Measurements from ENCODE around the gene CYP3A7. TPM values are rescaled to one million over a fixed set of nuclear protein-coding genes. Genes with fewer than 3 reads are reported as not detected.

The CYP3A7 gene
- total RNA-seq, 1 experiment from 2014 or later, result not detected

GRCh38 chr7:99768471-99768870 is 33.5 kb upstream of the CYP3A7 start:
- DNase-seq (ENCODE audit: unreplicated experiment), result no peak
- no peak overlapping the region for H3K27ac Mint-ChIP-seq (ENCODE audit: low read depth, unreplicated experiment)
- H3K9me3 Mint-ChIP-seq (ENCODE audit: unreplicated experiment), result no peaks in the 10 kb centered on the region
- peaks cover under 1% of the 10 kb centered on the region for H3K4me1 Mint-ChIP-seq (ENCODE audit: insufficient read depth, unreplicated experiment)
- H3K27me3 Mint-ChIP-seq (ENCODE audit: insufficient read depth, unreplicated experiment), result no peaks in the 10 kb centered on the region
- POLR2A ChIA-PET, result no interaction called here
- H3K36me3 Mint-ChIP-seq (ENCODE audit: insufficient read depth, unreplicated experiment), result no peaks in the 10 kb centered on the region
- CTCF ChIA-PET, result no interaction called here
- no TSS peak for BruUV-seq (replicated peaks)
- no peak for TF ChIP-seq CTCF (IDR thresholded peaks at IDR 0.05; ENCODE audit: unreplicated experiment)
- intact Hi-C loops (cut with micrococcal nuclease), result no loop called here
- H3K4me3 Mint-ChIP-seq (ENCODE audit: unreplicated experiment), result no peak overlapping the region

GRCh38 chr7:99767662-99768061 is 32.7 kb upstream of the CYP3A7 start:
- intact Hi-C loops (cut with micrococcal nuclease), result no loop called here
- no TSS peak for BruUV-seq (replicated peaks)

GRCh38 chr7:99766484-99767099 is 31.6 kb upstream of the CYP3A7 start:
- no peak for DNase-seq (ENCODE audit: unreplicated experiment)
- Mint-ChIP-seq H3K27me3 (ENCODE audit: insufficient read depth, unreplicated experiment) (no peaks in the 10 kb centered on the region), H3K4me3 (ENCODE audit: unreplicated experiment) (no peak overlapping the region), H3K27ac (ENCODE audit: low read depth, unreplicated experiment) (no peak overlapping the region), H3K36me3 (ENCODE audit: insufficient read depth, unreplicated experiment) (no peaks in the 10 kb centered on the region), H3K9me3 (ENCODE audit: unreplicated experiment) (no peaks in the 10 kb centered on the region), H3K4me1 (ENCODE audit: insufficient read depth, unreplicated experiment) (peaks cover 11% of the 10 kb centered on the region)
- no TSS peak for BruUV-seq (replicated peaks)
- TF ChIP-seq CTCF (IDR thresholded peaks at IDR 0.05; ENCODE audit: unreplicated experiment), result no peak
- POLR2A ChIA-PET, result interaction anchor here (1.3 kb wide), 1 partner anchor 215 kb away, joined by 3 read pairs; the partner anchor contains the start of gene FAM200A
- intact Hi-C loops (cut with micrococcal nuclease), result no loop called here
- CTCF ChIA-PET, result no interaction called here

More at GRCh38 chr7:99767662-99768061, 32.7 kb upstream of the CYP3A7 start:
- TF ChIP-seq CTCF (IDR thresholded peaks at IDR 0.05; ENCODE audit: unreplicated experiment), result no peak
- POLR2A ChIA-PET, result no interaction called here
- Mint-ChIP-seq H3K27ac (ENCODE audit: low read depth, unreplicated experiment) (no peak overlapping the region), H3K27me3 (ENCODE audit: insufficient read depth, unreplicated experiment) (no peaks in the 10 kb centered on the region), H3K9me3 (ENCODE audit: unreplicated experiment) (no peaks in the 10 kb centered on the region), H3K36me3 (ENCODE audit: insufficient read depth, unreplicated experiment) (no peaks in the 10 kb centered on the region), H3K4me1 (ENCODE audit: insufficient read depth, unreplicated experiment) (peaks cover 9% of the 10 kb centered on the region), H3K4me3 (ENCODE audit: unreplicated experiment) (no peak overlapping the region)
- DNase-seq (ENCODE audit: unreplicated experiment), result no peak
- CTCF ChIA-PET, result no interaction called here

DNA sequence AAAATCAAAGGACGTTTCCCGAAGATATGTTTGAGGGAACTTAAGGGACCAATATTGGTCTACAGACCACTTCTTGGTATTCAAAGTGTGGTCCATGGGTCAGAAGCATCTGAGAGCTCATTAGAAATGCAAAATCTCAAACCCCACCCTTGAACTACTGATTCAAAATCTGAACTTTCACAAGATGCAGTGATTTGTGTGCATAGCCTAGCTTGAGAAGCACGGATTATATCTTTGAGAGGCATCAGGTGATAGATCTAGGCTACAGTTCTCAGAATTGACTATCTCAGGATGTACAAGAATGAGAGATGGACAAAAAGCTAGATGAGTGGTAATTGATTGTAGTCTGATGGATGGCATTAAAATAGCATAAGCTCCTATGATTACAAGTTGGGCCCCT is 29.5 kb upstream of the CYP3A7 start:
- TF ChIP-seq CTCF (IDR thresholded peaks at IDR 0.05; ENCODE audit: unreplicated experiment), result no peak
- H3K27me3 Mint-ChIP-seq (ENCODE audit: insufficient read depth, unreplicated experiment), result no peaks in the 10 kb centered on the region
- no peak overlapping the region for H3K4me3 Mint-ChIP-seq (ENCODE audit: unreplicated experiment)
- DNase-seq (ENCODE audit: unreplicated experiment), result no peak
- H3K27ac Mint-ChIP-seq (ENCODE audit: low read depth, unreplicated experiment), result no peak overlapping the region
- POLR2A ChIA-PET, result interaction anchor here (0.6 to 4.5 kb wide), 8 partner anchors 12 to 73 kb away, joined by 3 to 45 read pairs (median 6); no protein-coding TSS in a partner anchor
- CTCF ChIA-PET, result interaction anchor here (0.7 kb wide), 1 partner anchor 25 kb away, joined by 4 read pairs; no protein-coding TSS in a partner anchor
- no peaks in the 10 kb centered on the region for H3K9me3 Mint-ChIP-seq (ENCODE audit: unreplicated experiment)
- no peaks in the 10 kb centered on the region for H3K36me3 Mint-ChIP-seq (ENCODE audit: insufficient read depth, unreplicated experiment)
- intact Hi-C loops (cut with micrococcal nuclease), result no loop called here
- peaks cover 16% of the 10 kb centered on the region for H3K4me1 Mint-ChIP-seq (ENCODE audit: insufficient read depth, unreplicated experiment)
- no TSS peak for BruUV-seq (replicated peaks)

Data from MCF 10A (cell line).